ENCODE measurements around the gene IL36A.

- TF ChIP-seq CTCF (IDR thresholded peaks at IDR 0.05) (no peak), POLR2AphosphoS5 (IDR thresholded peaks at IDR 0.05) (no peak), POLR2A (IDR thresholded peaks at IDR 0.05) (no peak), EP300 (IDR thresholded peaks at IDR 0.05) (no peak)
Observed at GRCh38 chr2:113041871-113042270, 36.6 kb downstream of the IL36A start.

All from sigmoid colon (tissue), 4 donors.